Neural progenitor cell (in vitro differentiated cells): Measurements from ENCODE around the gene TRPM7. TPM values are rescaled to one million over a fixed set of nuclear protein-coding genes. Genes with fewer than 3 reads are reported as not detected.

Source experiments
- DNase-seq: peaks from one replicate; pipeline ENCODE4 v3.0.0-alpha.2; 2016; ENCODE audit warnings: low spot score
- H2AFZ ChIP-seq: fragments of 200-600 bp; sonication (generic); replicated peaks from 2 replicates; pipeline ENCODE4 v1.6.1; 2016; ENCODE audit warnings: antibody characterized with exemption
- H3F3A ChIP-seq: fragments of 200-600 bp; sonication (generic); 2 replicates; pipeline ENCODE4 v1.6.1; 2016; ENCODE audit warnings: antibody characterized with exemption, low read depth
- H3K27ac ChIP-seq: fragments of 200-600 bp; sonication (generic); 2 replicates; pipeline ENCODE4 v1.5.1; 2016; ENCODE audit warnings: mild to moderate bottlenecking
- H3K27me3 ChIP-seq: fragments of 200-600 bp; sonication (generic); 2 replicates; pipeline ENCODE4 v1.6.1; 2016; ENCODE audit warnings: mild to moderate bottlenecking, moderate library complexity
- H3K36me3 ChIP-seq: fragments of 200-600 bp; sonication (generic); 2 replicates; pipeline ENCODE4 v1.5.1; 2016
- H3K4me1 ChIP-seq: fragments of 200-600 bp; sonication (generic); 2 replicates; pipeline ENCODE4 v1.6.1; 2016; ENCODE audit warnings: mixed run types
- H3K4me2 ChIP-seq: fragments of 200-600 bp; sonication (generic); 2 replicates; pipeline ENCODE4 v1.6.1; 2016
- H3K4me3 ChIP-seq: fragments of 200-600 bp; sonication (generic); 2 replicates; pipeline ENCODE4 v1.5.1; 2016
- H3K79me2 ChIP-seq: fragments of 200-600 bp; sonication (generic); 2 replicates; pipeline ENCODE4 v1.6.1; 2016; ENCODE audit warnings: low read depth
- H3K9ac ChIP-seq: fragments of 200-600 bp; sonication (generic); 2 replicates; pipeline ENCODE4 v1.6.1; 2016
- H3K9me3 ChIP-seq: fragments of 200-600 bp; sonication (generic); 2 replicates; pipeline ENCODE4 v1.5.1; 2016; ENCODE audit warnings: low read depth
- H4K20me1 ChIP-seq: fragments of 200-600 bp; sonication (generic); 2 replicates; pipeline ENCODE4 v1.6.1; 2016; ENCODE audit warnings: low read depth
- H3K27ac Mint-ChIP-seq: 3 replicates; pipeline ENCODE4 v1.8.0; 2021; ENCODE audit warnings: mixed read lengths
- H3K27me3 Mint-ChIP-seq: 2 replicates; pipeline ENCODE4 v1.8.0; 2022; ENCODE audit warnings: low read depth, mild to moderate bottlenecking, inconsistent platforms, moderate library complexity, mixed read lengths; ENCODE audit not compliant: insufficient read depth
- H3K36me3 Mint-ChIP-seq: 3 replicates; pipeline ENCODE4 v1.8.0; 2021; ENCODE audit warnings: mixed read lengths
- H3K4me1 Mint-ChIP-seq: 3 replicates; pipeline ENCODE4 v1.8.0; 2021; ENCODE audit warnings: mixed read lengths
- H3K4me3 Mint-ChIP-seq: 3 replicates; pipeline ENCODE4 v1.8.0; 2021; ENCODE audit warnings: mild to moderate bottlenecking, moderate library complexity, mixed read lengths
- H3K9me3 Mint-ChIP-seq: 3 replicates; pipeline ENCODE4 v1.8.0; 2020; ENCODE audit warnings: mixed read lengths
- EZH2 ChIP-seq: fragments of 200-600 bp; sonication (generic); IDR thresholded peaks from 2 replicates; pipeline ENCODE4 v1.6.1; 2017; ENCODE audit warnings: antibody characterized with exemption, mild to moderate bottlenecking, moderate library complexity
- EZH2phosphoT487 ChIP-seq: fragments of 200-600 bp; sonication (generic); IDR thresholded peaks from 2 replicates; pipeline ENCODE4 v1.6.1; 2017; ENCODE audit warnings: antibody characterized with exemption
- total RNA-seq: library from RNA; depleted of rRNA; stranded (reverse); fragments of >200 nt; gene quantifications from 2 replicates; pipeline ENCODE4 v1.2.3, GENCODE V29; 2015; ENCODE audit warnings: low replicate concordance
- TF ChIP-seq, protein P1 (sequence below): fragments of 200-600 bp; sonication (generic); IDR thresholded peaks from 2 replicates; pipeline ENCODE4 v1.5.1; 2017; ENCODE audit warnings: antibody characterized with exemption, mild to moderate bottlenecking

TRPM7 gene
- total RNA-seq, 1 donor from 2014 or later = 62.3 TPM

DNA sequence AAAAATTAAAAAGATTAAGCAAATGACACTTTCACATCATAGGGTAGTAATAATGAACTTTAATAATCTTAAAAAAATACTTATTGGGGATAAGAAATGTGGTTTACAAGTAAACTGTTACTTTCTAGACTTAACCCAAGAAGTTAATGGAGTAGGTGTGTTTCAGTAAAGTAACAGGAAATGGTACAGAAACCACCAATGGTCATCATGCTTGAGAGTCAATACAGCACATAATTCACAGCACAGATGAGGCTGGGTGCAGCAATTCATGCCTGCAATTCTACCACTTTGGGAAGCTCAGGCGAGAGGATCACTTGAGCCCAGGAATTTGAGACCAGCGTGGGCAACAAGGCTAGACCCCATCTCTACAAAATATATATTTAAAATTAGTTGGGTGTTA is 128.6 kb downstream of the TRPM7 start:
- H3K79me2 ChIP-seq = no peaks in the 10 kb centered on the region
- DNase-seq = no peak
- no peaks in the 10 kb centered on the region for H3K36me3 ChIP-seq
- H3K4me2 ChIP-seq = no peak overlapping the region
- no peaks in the 10 kb centered on the region for H3K4me1 ChIP-seq
- H3K27ac ChIP-seq = no peak overlapping the region
- no peak overlapping the region for H3K4me3 Mint-ChIP-seq
- H3K36me3 Mint-ChIP-seq = peaks cover 7% of the 10 kb centered on the region
- TF ChIP-seq EZH2 = no peak
- no peak for TF ChIP-seq EZH2phosphoT487
- TF ChIP-seq, protein P1, sequence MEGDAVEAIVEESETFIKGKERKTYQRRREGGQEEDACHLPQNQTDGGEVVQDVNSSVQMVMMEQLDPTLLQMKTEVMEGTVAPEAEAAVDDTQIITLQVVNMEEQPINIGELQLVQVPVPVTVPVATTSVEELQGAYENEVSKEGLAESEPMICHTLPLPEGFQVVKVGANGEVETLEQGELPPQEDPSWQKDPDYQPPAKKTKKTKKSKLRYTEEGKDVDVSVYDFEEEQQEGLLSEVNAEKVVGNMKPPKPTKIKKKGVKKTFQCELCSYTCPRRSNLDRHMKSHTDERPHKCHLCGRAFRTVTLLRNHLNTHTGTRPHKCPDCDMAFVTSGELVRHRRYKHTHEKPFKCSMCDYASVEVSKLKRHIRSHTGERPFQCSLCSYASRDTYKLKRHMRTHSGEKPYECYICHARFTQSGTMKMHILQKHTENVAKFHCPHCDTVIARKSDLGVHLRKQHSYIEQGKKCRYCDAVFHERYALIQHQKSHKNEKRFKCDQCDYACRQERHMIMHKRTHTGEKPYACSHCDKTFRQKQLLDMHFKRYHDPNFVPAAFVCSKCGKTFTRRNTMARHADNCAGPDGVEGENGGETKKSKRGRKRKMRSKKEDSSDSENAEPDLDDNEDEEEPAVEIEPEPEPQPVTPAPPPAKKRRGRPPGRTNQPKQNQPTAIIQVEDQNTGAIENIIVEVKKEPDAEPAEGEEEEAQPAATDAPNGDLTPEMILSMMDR = no peak
- no peak overlapping the region for H3K9ac ChIP-seq
- no peaks in the 10 kb centered on the region for H3K27me3 Mint-ChIP-seq
- no peaks in the 10 kb centered on the region for H4K20me1 ChIP-seq
- H3K27ac Mint-ChIP-seq = no peak overlapping the region
- no peaks in the 10 kb centered on the region for H3K9me3 ChIP-seq
- H2AFZ ChIP-seq = no peak overlapping the region
- no peaks in the 10 kb centered on the region for H3K27me3 ChIP-seq
- no peaks in the 10 kb centered on the region for H3F3A ChIP-seq
- no peaks in the 10 kb centered on the region for H3K4me1 Mint-ChIP-seq
- no peaks in the 10 kb centered on the region for H3K9me3 Mint-ChIP-seq
- H3K4me3 ChIP-seq = no peak overlapping the region

DNA sequence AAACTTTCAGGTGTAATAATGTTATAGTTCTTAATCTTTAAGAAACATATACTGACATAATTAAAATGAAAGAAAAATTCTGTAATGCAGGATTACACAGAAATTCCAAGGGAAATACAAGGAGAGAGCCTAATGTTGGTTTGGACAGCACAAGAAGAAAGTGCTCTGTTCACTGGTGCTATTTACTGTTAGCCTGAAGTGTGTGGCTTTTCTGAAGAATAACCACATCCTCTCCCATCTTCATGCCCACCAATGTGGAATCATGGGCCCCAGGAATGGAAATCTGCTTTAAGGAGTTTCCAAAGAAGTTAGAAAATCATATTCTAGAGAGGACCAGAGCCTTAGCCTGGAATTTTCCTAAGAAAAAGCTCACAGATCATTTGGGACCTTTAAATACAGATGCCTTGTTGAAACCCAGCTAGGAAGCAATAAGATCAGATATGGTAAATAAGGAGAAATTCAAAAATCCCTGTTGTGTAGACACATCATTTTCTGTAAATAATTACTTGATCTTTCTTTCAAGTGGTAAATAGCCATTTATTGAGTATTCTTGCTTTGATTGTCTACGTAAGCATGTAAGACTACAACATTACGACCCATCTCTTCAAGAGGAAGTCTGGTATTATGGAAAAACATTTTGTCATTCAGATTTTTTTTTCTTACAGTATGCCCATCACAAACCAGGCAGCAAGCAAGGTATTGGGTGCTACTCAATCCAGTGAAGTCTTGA is 129.8 kb downstream of the TRPM7 start:
- no peaks in the 10 kb centered on the region for H3K4me1 ChIP-seq
- Mint-ChIP-seq H3K4me3 (no peak overlapping the region), H3K36me3 (peaks cover 9% of the 10 kb centered on the region), H3K27me3 (no peaks in the 10 kb centered on the region), H3K9me3 (no peaks in the 10 kb centered on the region), H3K4me1 (no peaks in the 10 kb centered on the region), H3K27ac (no peak overlapping the region)
- H3K4me2 ChIP-seq = no peak overlapping the region
- H3F3A ChIP-seq = no peaks in the 10 kb centered on the region
- no peak overlapping the region for H3K9ac ChIP-seq
- H4K20me1 ChIP-seq = no peaks in the 10 kb centered on the region
- no peaks in the 10 kb centered on the region for H3K36me3 ChIP-seq
- no peak for DNase-seq
- TF ChIP-seq EZH2phosphoT487 (no peak), EZH2 (no peak)
- TF ChIP-seq, protein P1 = no peak
- H3K79me2 ChIP-seq = no peaks in the 10 kb centered on the region
- no peaks in the 10 kb centered on the region for H3K9me3 ChIP-seq
- no peak overlapping the region for H3K4me3 ChIP-seq
- H3K27me3 ChIP-seq = no peaks in the 10 kb centered on the region
- H3K27ac ChIP-seq = no peak overlapping the region
- H2AFZ ChIP-seq = no peak overlapping the region

DNA sequence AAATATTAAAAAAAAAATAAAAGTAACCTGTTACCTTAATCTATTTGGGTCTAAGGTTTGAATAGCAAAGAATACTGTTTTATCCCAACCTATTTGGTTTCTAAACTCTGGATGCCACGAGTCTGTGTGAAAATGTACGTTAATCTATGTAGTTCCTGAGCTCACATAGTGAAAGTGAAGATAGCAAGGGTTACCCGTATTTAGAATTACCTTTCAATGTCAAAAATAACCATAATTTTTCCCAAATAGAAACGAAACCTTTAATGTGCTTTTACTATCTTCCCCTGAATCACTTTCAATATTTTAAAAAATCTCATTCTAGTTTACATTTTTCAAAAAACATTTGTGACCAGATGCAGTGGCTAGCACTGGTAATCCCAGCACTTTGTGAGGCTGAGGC is 134.4 kb downstream of the TRPM7 start:
- Mint-ChIP-seq H3K27ac (no peak overlapping the region), H3K4me3 (no peak overlapping the region), H3K27me3 (no peaks in the 10 kb centered on the region), H3K9me3 (no peaks in the 10 kb centered on the region), H3K4me1 (no peaks in the 10 kb centered on the region), H3K36me3 (peaks cover 9% of the 10 kb centered on the region)
- Histone ChIP-seq H3K4me1 (no peaks in the 10 kb centered on the region), H3K79me2 (no peaks in the 10 kb centered on the region), H3F3A (no peaks in the 10 kb centered on the region), H3K9ac (no peak overlapping the region), H2AFZ (no peak overlapping the region), H3K36me3 (no peaks in the 10 kb centered on the region), H3K9me3 (no peaks in the 10 kb centered on the region), H3K27me3 (no peaks in the 10 kb centered on the region), H3K4me3 (no peak overlapping the region), H3K4me2 (no peak overlapping the region), H3K27ac (no peak overlapping the region), H4K20me1 (no peaks in the 10 kb centered on the region)
- TF ChIP-seq, protein P1 = no peak
- TF ChIP-seq EZH2 = no peak
- TF ChIP-seq EZH2phosphoT487 = no peak
- no peak for DNase-seq
